Skeletal muscle tissue (tissue), 4 donors: Measurements from ENCODE around the gene PLPPR2. TPM values are rescaled to one million over a fixed set of nuclear protein-coding genes. Genes with fewer than 3 reads are reported as not detected.
"Not testable (repeated sequence)": the region's sequence is repeated elsewhere in the genome, so short reads cannot be mapped to it uniquely, and the experiment has no call there.

Source experiments
- H3K27ac ChIP-seq: one replicate; pipeline ENCODE4 v1.7.0; 2013; ENCODE audit warnings: mild to moderate bottlenecking, low read depth, low read length, inconsistent platforms
- H3K27me3 ChIP-seq, 3 donors: one replicate each; pipeline ENCODE4 v1.7.0; 2013; ENCODE audit warnings: low read length in 3 of 3; ENCODE audit not compliant: control insufficient read depth in 3 of 3, insufficient read depth in 3 of 3
- H3K36me3 ChIP-seq, 3 donors: one replicate each; pipeline ENCODE4 v1.7.0; 2013; ENCODE audit warnings: low read length in 3 of 3; ENCODE audit not compliant: control insufficient read depth in 3 of 3, insufficient read depth in 3 of 3
- H3K4me1 ChIP-seq, 3 donors: one replicate each; pipeline ENCODE4 v1.7.0; 2013; ENCODE audit warnings: low read length in 3 of 3, mild to moderate bottlenecking in 3 of 3; ENCODE audit not compliant: control insufficient read depth in 3 of 3, insufficient read depth in 3 of 3
- H3K4me3 ChIP-seq, 3 donors: one replicate each; pipeline ENCODE4 v1.7.0; 2013; ENCODE audit warnings: low read length in 3 of 3
- H3K9ac ChIP-seq, 3 donors: one replicate each; pipeline ENCODE4 v1.7.0; 2013; ENCODE audit warnings: low read length in 3 of 3, mild to moderate bottlenecking in 3 of 3, moderate library complexity in 2 of 3, low read depth in 1 of 3
- H3K9me3 ChIP-seq, 3 donors: one replicate each; pipeline ENCODE4 v1.7.0; 2013; ENCODE audit warnings: low read length in 3 of 3; ENCODE audit not compliant: control insufficient read depth in 3 of 3
- total RNA-seq: library from RNA; depleted of rRNA; stranded (reverse); fragments of >200 nt; gene quantifications from one replicate; pipeline ENCODE4 v1.2.3, GENCODE V29; 2014
- donor health status: Osteomylitis.

Gene PLPPR2
- total RNA-seq, 1 donor from 2014 or later: 4.7 TPM

- H3K4me1 ChIP-seq: peaks cover 7 to 12% (median 11%) of the 10 kb centered on the region in 3 donors
- peaks cover 9 to 15% (median 14%) of the 10 kb centered on the region in 3 donors for H3K36me3 ChIP-seq
- no peaks in the 10 kb centered on the region for H3K9me3 ChIP-seq
- no peaks in the 10 kb centered on the region for H3K27me3 ChIP-seq
- no peak overlapping the region for H3K27ac ChIP-seq
- H3K4me3 ChIP-seq: no peak overlapping the region
- H3K9ac ChIP-seq: no peak overlapping the region
Measured at GRCh38 chr19:11325544-11325943, 29.7 kb upstream of the PLPPR2 start.

GRCh38 chr19:11330127-11330526 lies 25.1 kb upstream of the PLPPR2 start:
- Histone ChIP-seq H3K4me1 (no peaks in the 10 kb centered on the region), H3K9me3 (no peaks in the 10 kb centered on the region), H3K4me3 (no peak overlapping the region), H3K36me3 (peaks cover 13 to 27% (median 22%) of the 10 kb centered on the region in 3 donors), H3K27me3 (no peaks in the 10 kb centered on the region), H3K9ac (no peak overlapping the region), H3K27ac (no peak overlapping the region)

- H3K27me3 ChIP-seq: no peaks in the 10 kb centered on the region
- H3K9me3 ChIP-seq: no peaks in the 10 kb centered on the region
- no peak overlapping the region for H3K9ac ChIP-seq
- no peak overlapping the region for H3K27ac ChIP-seq
- no peaks in the 10 kb centered on the region for H3K4me1 ChIP-seq
- peaks cover 18 to 35% (median 35%) of the 10 kb centered on the region in 3 donors for H3K36me3 ChIP-seq
- H3K4me3 ChIP-seq: no peak overlapping the region
Measured at GRCh38 chr19:11331502-11331901, 23.7 kb upstream of the PLPPR2 start.

- H3K27me3 ChIP-seq: no peaks in the 10 kb centered on the region
- H3K9me3 ChIP-seq: no peaks in the 10 kb centered on the region
- no peaks in the 10 kb centered on the region for H3K4me1 ChIP-seq
- no peak overlapping the region for H3K9ac ChIP-seq
- H3K4me3 ChIP-seq: no peak overlapping the region
- H3K27ac ChIP-seq: no peak overlapping the region
- peaks cover 19 to 30% (median 27%) of the 10 kb centered on the region in 3 donors for H3K36me3 ChIP-seq
Measured at GRCh38 chr19:11332822-11333221, 22.4 kb upstream of the PLPPR2 start.

- H3K36me3 ChIP-seq: peaks cover 19 to 30% (median 27%) of the 10 kb centered on the region in 3 donors
- not testable (repeated sequence) for H3K27me3 ChIP-seq, H3K27ac ChIP-seq
Measured at GRCh38 chr19:11333838-11334237, 21.4 kb upstream of the PLPPR2 start.

GRCh38 chr19:11335449-11336146 lies 19.6 kb upstream of the PLPPR2 start:
- no peaks in the 10 kb centered on the region for H3K27me3 ChIP-seq
- peaks cover 16 to 26% (median 22%) of the 10 kb centered on the region in 3 donors for H3K36me3 ChIP-seq

More at GRCh38 chr19:11333838-11334237, 21.4 kb upstream of the PLPPR2 start:
- not testable (repeated sequence) for H3K4me1 ChIP-seq, H3K9ac ChIP-seq, H3K9me3 ChIP-seq, H3K4me3 ChIP-seq

GRCh38 chr19:11337080-11337479 lies 18.2 kb upstream of the PLPPR2 start:
- H3K36me3 ChIP-seq: peaks cover 24 to 34% (median 30%) of the 10 kb centered on the region in 3 donors
- no peaks in the 10 kb centered on the region for H3K9me3 ChIP-seq
- no peak overlapping the region for H3K4me3 ChIP-seq
- H3K4me1 ChIP-seq: peaks cover 5 to 8% (median 5%) of the 10 kb centered on the region in 3 donors
- H3K27ac ChIP-seq: no peak overlapping the region
- H3K9ac ChIP-seq: no peak overlapping the region
- H3K27me3 ChIP-seq: no peaks in the 10 kb centered on the region

More at GRCh38 chr19:11335449-11336146, 19.6 kb upstream of the PLPPR2 start:
- peaks cover 5 to 8% (median 5%) of the 10 kb centered on the region in 3 donors for H3K4me1 ChIP-seq
- no peaks in the 10 kb centered on the region for H3K9me3 ChIP-seq
- H3K4me3 ChIP-seq: no peak overlapping the region
- no peak overlapping the region for H3K9ac ChIP-seq
- H3K27ac ChIP-seq: no peak overlapping the region

- Histone ChIP-seq H3K4me1 (peaks cover 5 to 8% (median 5%) of the 10 kb centered on the region in 3 donors), H3K9ac (no peak overlapping the region), H3K27me3 (no peaks in the 10 kb centered on the region), H3K4me3 (no peak overlapping the region), H3K36me3 (peaks cover 27 to 37% (median 30%) of the 10 kb centered on the region in 3 donors), H3K27ac (no peak overlapping the region), H3K9me3 (no peaks in the 10 kb centered on the region)
Measured at GRCh38 chr19:11338121-11338520, 17.1 kb upstream of the PLPPR2 start.

- Histone ChIP-seq H3K9ac (peak overlapping the region in 2 of 3 donors; percentile 59 to 69), H3K36me3 (peaks cover 24 to 37% (median 28%) of the 10 kb centered on the region in 3 donors), H3K27me3 (no peaks in the 10 kb centered on the region), H3K27ac (peak overlapping the region; percentile 30), H3K4me3 (peak overlapping the region; percentile 46 to 63 (median 61)), H3K4me1 (peaks cover 5 to 8% (median 5%) of the 10 kb centered on the region in 3 donors), H3K9me3 (no peaks in the 10 kb centered on the region)
Measured at GRCh38 chr19:11338569-11339253, 16.5 kb upstream of the PLPPR2 start.
